ENCODE results near the gene SLC5A3.

GRCh38 chr21:34097442-34097841 is 24.1 kb downstream of the SLC5A3 start:
- TF ChIP-seq PML (IDR thresholded peaks at IDR 0.05; ENCODE audit: low read length) (no peak), FOXM1 (IDR thresholded peaks at IDR 0.05; ENCODE audit: low read depth, low read length) (no peak), CBX5 (IDR thresholded peaks at IDR 0.05; ENCODE audit: low read depth) (no peak), RAD21 (IDR thresholded peaks at IDR 0.05; ENCODE audit: insufficient read depth, low read depth, low read length) (no peak), SP1 (IDR thresholded peaks at IDR 0.05; ENCODE audit: low read depth, low read length) (no peak), TAF1 (IDR thresholded peaks at IDR 0.05; ENCODE audit: borderline replicate concordance, low read depth, low read length) (no peak), PAX5 (IDR thresholded peaks at IDR 0.05; ENCODE audit: borderline replicate concordance, low read depth, low read length) (no peak), CBFB (IDR thresholded peaks at IDR 0.05; ENCODE audit: low read depth) (no peak), MAX (IDR thresholded peaks at IDR 0.05; ENCODE audit: low read depth, low read length) (no peak), ZNF687 (IDR thresholded peaks at IDR 0.05) (no peak)
- TF ChIP-seq, protein P1, sequence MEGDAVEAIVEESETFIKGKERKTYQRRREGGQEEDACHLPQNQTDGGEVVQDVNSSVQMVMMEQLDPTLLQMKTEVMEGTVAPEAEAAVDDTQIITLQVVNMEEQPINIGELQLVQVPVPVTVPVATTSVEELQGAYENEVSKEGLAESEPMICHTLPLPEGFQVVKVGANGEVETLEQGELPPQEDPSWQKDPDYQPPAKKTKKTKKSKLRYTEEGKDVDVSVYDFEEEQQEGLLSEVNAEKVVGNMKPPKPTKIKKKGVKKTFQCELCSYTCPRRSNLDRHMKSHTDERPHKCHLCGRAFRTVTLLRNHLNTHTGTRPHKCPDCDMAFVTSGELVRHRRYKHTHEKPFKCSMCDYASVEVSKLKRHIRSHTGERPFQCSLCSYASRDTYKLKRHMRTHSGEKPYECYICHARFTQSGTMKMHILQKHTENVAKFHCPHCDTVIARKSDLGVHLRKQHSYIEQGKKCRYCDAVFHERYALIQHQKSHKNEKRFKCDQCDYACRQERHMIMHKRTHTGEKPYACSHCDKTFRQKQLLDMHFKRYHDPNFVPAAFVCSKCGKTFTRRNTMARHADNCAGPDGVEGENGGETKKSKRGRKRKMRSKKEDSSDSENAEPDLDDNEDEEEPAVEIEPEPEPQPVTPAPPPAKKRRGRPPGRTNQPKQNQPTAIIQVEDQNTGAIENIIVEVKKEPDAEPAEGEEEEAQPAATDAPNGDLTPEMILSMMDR (IDR thresholded peaks at IDR 0.05 in 2 of 3, conservative IDR thresholded peaks at IDR 0.05 in 1 of 3; ENCODE audit: control insufficient read depth in 2 of 3, extremely low read depth in 1 of 3, insufficient read depth in 1 of 3, low read depth in 3 of 3, low read length in 3 of 3), result no peak
